Trophoblast cell (in vitro differentiated cells and primary cell): Measurements from ENCODE around the gene ORMDL2.

Experiments
- DNase-seq, 2 donors: peaks; one replicate each; pipeline ENCODE4 v3.0.0-alpha.2; 2016
- H2AFZ ChIP-seq: 2 replicates; pipeline ENCODE4 v1.6.1; 2013; ENCODE audit warnings: low read length, moderate library complexity, mild to moderate bottlenecking; ENCODE audit not compliant: insufficient read depth, poor library complexity
- H2AK5ac ChIP-seq: 2 replicates; pipeline ENCODE4 v1.6.1; 2013; ENCODE audit warnings: mild to moderate bottlenecking, low read length
- H2BK120ac ChIP-seq: 2 replicates; pipeline ENCODE4 v1.6.1; 2013; ENCODE audit warnings: low read length, mild to moderate bottlenecking, moderate library complexity; ENCODE audit not compliant: insufficient read depth, poor library complexity
- H2BK12ac ChIP-seq: 2 replicates; pipeline ENCODE4 v1.6.1; 2013; ENCODE audit warnings: mild to moderate bottlenecking, low read length, moderate library complexity
- H2BK5ac ChIP-seq: 2 replicates; pipeline ENCODE4 v1.6.1; 2013; ENCODE audit warnings: low read length, low read depth, moderate library complexity, mild to moderate bottlenecking; ENCODE audit not compliant: poor library complexity
- H3K14ac ChIP-seq: 2 replicates; pipeline ENCODE4 v1.6.1; 2013; ENCODE audit warnings: mild to moderate bottlenecking, low read length
- H3K18ac ChIP-seq: 2 replicates; pipeline ENCODE4 v1.6.1; 2013; ENCODE audit warnings: mild to moderate bottlenecking, low read length
- H3K23ac ChIP-seq: 2 replicates; pipeline ENCODE4 v1.6.1; 2013; ENCODE audit warnings: low read length
- H3K27ac ChIP-seq: 2 replicates; pipeline ENCODE4 v1.5.1; 2013; ENCODE audit warnings: low read depth, mild to moderate bottlenecking, inconsistent platforms, low read length, moderate library complexity
- H3K27me3 ChIP-seq: 2 replicates; pipeline ENCODE4 v1.6.1; 2013; ENCODE audit warnings: inconsistent platforms, mild to moderate bottlenecking, low read length, moderate library complexity; ENCODE audit not compliant: insufficient read depth
- H3K36me3 ChIP-seq, 2 experiments: 1 replicate in 1 of 2; 2 replicates in 1 of 2; pipeline ENCODE4 v1.6.1; 2013; ENCODE audit warnings: low read length in 2 of 2, mild to moderate bottlenecking in 2 of 2, moderate library complexity in 1 of 2; ENCODE audit not compliant: insufficient read depth in 2 of 2, control insufficient read depth in 1 of 2
- H3K4ac ChIP-seq: 2 replicates; pipeline ENCODE4 v1.6.1; 2013; ENCODE audit warnings: low read depth, mild to moderate bottlenecking, low read length, moderate library complexity
- H3K4me1 ChIP-seq, 2 experiments: 1 replicate in 1 of 2; 2 replicates in 1 of 2; pipeline ENCODE4 v1.6.1; 2013; ENCODE audit warnings: low read length in 2 of 2, mild to moderate bottlenecking in 2 of 2, moderate library complexity in 1 of 2; ENCODE audit not compliant: insufficient read depth in 2 of 2, control insufficient read depth in 1 of 2
- H3K4me2 ChIP-seq: 2 replicates; pipeline ENCODE4 v1.6.1; 2013; ENCODE audit warnings: inconsistent platforms, mild to moderate bottlenecking, low read length, moderate library complexity
- H3K4me3 ChIP-seq: 2 replicates; pipeline ENCODE4 v1.5.1; 2013; ENCODE audit warnings: mild to moderate bottlenecking, low read depth, low read length, inconsistent platforms
- H3K79me1 ChIP-seq: one replicate; pipeline ENCODE4 v1.6.1; 2013; ENCODE audit warnings: low read length
- H3K79me2 ChIP-seq: 2 replicates; pipeline ENCODE4 v1.6.1; 2013; ENCODE audit warnings: low read length, mild to moderate bottlenecking; ENCODE audit not compliant: control insufficient read depth, insufficient read depth, poor library complexity
- H3K9ac ChIP-seq: 2 replicates; pipeline ENCODE4 v1.6.1; 2013; ENCODE audit warnings: mild to moderate bottlenecking, low read length
- H3K9me3 ChIP-seq: 2 replicates; pipeline ENCODE4 v1.6.1; 2013; ENCODE audit warnings: low read depth, mild to moderate bottlenecking, control low read depth, inconsistent platforms, low read length; ENCODE audit not compliant: insufficient read depth
- H4K12ac ChIP-seq: 2 replicates; pipeline ENCODE4 v1.6.1; 2013; ENCODE audit warnings: low read depth, mild to moderate bottlenecking, low read length, moderate library complexity
- H4K8ac ChIP-seq: 2 replicates; pipeline ENCODE4 v1.6.1; 2013; ENCODE audit warnings: low read depth, mild to moderate bottlenecking, low read length, moderate library complexity
- H4K91ac ChIP-seq: one replicate; pipeline ENCODE4 v1.6.1; 2013; ENCODE audit warnings: low read depth, mild to moderate bottlenecking, low read length, moderate library complexity
- WGBS: extraction: QIAGEN DNeasy Blood & Tissue Kit; methylation state at CpG from one replicate; pipeline ENCODE4 v1.1.7; 2013; ENCODE audit warnings: missing lambda C conversion rate; ENCODE audit not compliant: insufficient read length, insufficient coverage; ENCODE audit errors: extremely low coverage; 5-methylcytosine and 5-hydroxymethylcytosine counted together

ORMDL2 gene

DNA sequence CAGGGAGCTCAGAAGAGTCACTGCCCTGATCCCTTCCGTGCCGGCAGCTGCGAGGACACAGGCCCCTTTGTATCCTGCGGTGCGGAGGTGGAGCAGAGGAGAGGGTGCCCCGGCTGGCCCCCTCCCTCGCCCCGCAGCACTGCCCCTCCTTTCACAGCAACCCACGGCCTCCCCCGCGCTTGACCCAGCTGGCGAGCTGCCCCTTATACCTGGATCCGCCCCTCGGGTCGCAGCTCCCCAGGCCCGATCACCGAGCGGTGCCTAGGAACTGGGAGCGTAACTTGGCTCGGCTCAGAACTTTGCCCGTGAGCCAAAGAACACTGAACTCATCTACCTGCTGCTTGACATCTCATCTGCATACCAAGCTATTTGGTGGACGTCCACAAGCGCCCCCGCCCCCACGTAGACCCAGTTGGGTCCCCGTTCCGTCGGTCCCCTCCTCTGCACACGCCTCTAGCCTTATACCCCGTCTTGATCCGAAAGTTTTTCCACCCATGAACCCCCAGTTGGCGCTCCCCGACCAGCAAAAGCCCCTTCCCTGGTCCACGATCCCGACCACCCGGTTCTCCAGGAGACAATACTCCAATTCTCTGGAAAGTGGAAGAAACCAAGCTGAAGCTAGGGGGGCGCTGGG, 12.2 kb downstream of the ORMDL2 start:
- peak overlapping the region; percentile 43 for H4K12ac ChIP-seq
- H4K91ac ChIP-seq, result peak overlapping the region; percentile 80
- H2AFZ ChIP-seq, result peak overlapping the region; percentile 48
- H3K36me3 ChIP-seq, result peaks cover 8 to 9% of the 10 kb centered on the region in 2 experiments
- peak overlapping the region; percentile 7 for H3K18ac ChIP-seq
- H3K23ac ChIP-seq, result no peak overlapping the region
- H2BK120ac ChIP-seq, result peak overlapping the region; percentile 41
- peak overlapping the region; percentile 49 for H2BK5ac ChIP-seq
- peak in 1 of 2 donors; percentile 48 for DNase-seq
- H3K9ac ChIP-seq, result peak overlapping the region; percentile 74
- H3K4me3 ChIP-seq, result peak overlapping the region; percentile 77
- no peaks in the 10 kb centered on the region for H3K27me3 ChIP-seq
- H4K8ac ChIP-seq, result peak overlapping the region; percentile 30
- H3K4ac ChIP-seq, result peak overlapping the region; percentile 57
- H2BK12ac ChIP-seq, result no peak overlapping the region
- H3K4me1 ChIP-seq, result peaks cover 15 to 19% of the 10 kb centered on the region in 2 experiments
- H3K14ac ChIP-seq, result peak overlapping the region; percentile 82
- peak overlapping the region; percentile 58 for H3K27ac ChIP-seq
- peaks cover 15% of the 10 kb centered on the region for H3K79me1 ChIP-seq
- no peaks in the 10 kb centered on the region for H3K9me3 ChIP-seq
- H2AK5ac ChIP-seq, result peak overlapping the region; percentile 16
- no CpG with 5 or more reads among the region's 37 CpGs for WGBS
- H3K79me2 ChIP-seq, result peaks cover 9% of the 10 kb centered on the region
- peak overlapping the region; percentile 88 for H3K4me2 ChIP-seq

DNA sequence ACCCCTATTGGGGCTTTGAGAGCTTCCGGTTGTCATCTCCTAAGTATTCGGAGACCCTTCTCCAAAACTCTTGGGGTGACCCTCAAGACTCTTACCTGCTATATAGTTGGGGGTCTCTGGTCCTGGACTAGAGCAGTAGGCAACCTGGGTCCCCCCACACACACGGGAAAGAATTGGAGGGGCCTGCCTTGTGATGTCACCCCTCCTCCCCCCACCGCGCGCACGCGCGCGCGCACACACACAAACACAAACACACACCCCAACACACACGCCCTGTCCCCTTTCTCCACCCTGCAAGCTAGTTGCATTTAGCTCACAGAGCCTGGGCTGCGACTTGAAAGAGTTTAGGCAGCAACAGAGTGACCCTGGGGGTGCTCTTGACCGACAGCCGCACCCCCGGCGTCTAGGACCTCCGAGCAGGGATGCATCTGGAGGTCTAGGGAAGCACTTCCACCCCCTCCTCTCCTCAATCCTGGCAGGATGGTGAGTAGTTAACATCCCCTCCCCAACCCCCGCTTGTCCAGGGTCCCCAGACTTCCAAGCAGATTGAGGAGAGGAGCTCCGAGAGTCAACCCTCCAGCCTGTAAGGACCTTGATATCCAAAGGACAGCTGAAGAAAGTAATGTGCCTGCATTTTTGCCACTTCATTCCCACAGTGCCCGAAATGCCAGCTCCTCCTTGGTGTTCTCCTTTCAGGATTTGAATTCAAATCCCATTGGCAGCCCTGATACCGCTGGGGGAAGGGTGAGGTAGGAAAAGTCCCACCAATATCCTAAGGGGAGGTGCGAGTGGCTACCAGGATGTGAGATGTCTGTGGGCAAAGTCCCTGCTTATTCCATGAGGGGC, 13.0 kb downstream of the ORMDL2 start:
- DNase-seq, result no peak

DNA sequence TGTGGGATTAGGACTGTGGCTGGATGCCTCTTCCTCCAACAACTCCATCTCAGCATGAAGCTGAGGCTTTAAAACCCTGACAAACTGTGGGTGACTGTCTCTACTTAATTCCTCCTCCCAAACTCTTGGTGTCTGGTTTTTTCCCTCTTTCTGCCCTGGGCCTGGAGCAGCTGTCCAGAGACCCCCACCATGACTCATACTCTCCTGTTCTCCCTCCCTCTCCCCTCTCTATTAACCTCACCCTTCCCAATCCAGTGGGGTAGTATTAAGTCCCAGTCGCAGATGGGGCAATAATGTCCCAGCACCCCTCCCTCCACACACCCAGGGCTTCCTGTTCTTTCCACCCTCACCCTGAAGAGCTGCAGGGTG, 13.6 kb downstream of the ORMDL2 start:
- H3K4me2 ChIP-seq, result peak overlapping the region; percentile 88
- DNase-seq, result no peak
- H4K91ac ChIP-seq, result peak overlapping the region; percentile 80
- H4K12ac ChIP-seq, result peak overlapping the region; percentile 34
- H3K14ac ChIP-seq, result no peak overlapping the region
- no CpG with 5 or more reads among the region's 1 CpG for WGBS
- H2AK5ac ChIP-seq, result no peak overlapping the region
- H4K8ac ChIP-seq, result no peak overlapping the region
- H3K27ac ChIP-seq, result no peak overlapping the region
- H3K79me2 ChIP-seq, result peaks cover 9% of the 10 kb centered on the region
- no peak overlapping the region for H2BK120ac ChIP-seq
- peaks cover 8 to 9% of the 10 kb centered on the region in 2 experiments for H3K36me3 ChIP-seq
- H3K4me1 ChIP-seq, result peaks cover 15 to 17% of the 10 kb centered on the region in 2 experiments
- H3K4ac ChIP-seq, result peak overlapping the region; percentile 25
- no peak overlapping the region for H2BK5ac ChIP-seq
- no peak overlapping the region for H2BK12ac ChIP-seq
- H2AFZ ChIP-seq, result no peak overlapping the region
- no peak overlapping the region for H3K23ac ChIP-seq
- no peak overlapping the region for H3K9ac ChIP-seq
- no peaks in the 10 kb centered on the region for H3K9me3 ChIP-seq
- H3K18ac ChIP-seq, result no peak overlapping the region
- no peaks in the 10 kb centered on the region for H3K27me3 ChIP-seq
- H3K79me1 ChIP-seq, result peaks cover 15% of the 10 kb centered on the region
- peak overlapping the region; percentile 11 for H3K4me3 ChIP-seq

More for the DNA sequence above, 13.0 kb downstream of the ORMDL2 start:
- Histone ChIP-seq H3K4me2 (peak overlapping the region; percentile 88), H3K14ac (peak overlapping the region; percentile 82), H3K36me3 (peaks cover 8 to 9% of the 10 kb centered on the region in 2 experiments), H2BK120ac (peak overlapping the region; percentile 41), H4K8ac (peak overlapping the region; percentile 80), H3K27ac (peak overlapping the region; percentile 58), H3K18ac (peak overlapping the region; percentile 7), H2BK12ac (no peak overlapping the region), H4K12ac (peak overlapping the region; percentile 34), H3K4me1 (peaks cover 15 to 19% of the 10 kb centered on the region in 2 experiments), H3K27me3 (no peaks in the 10 kb centered on the region), H3K79me2 (peaks cover 9% of the 10 kb centered on the region), H3K4me3 (peak overlapping the region; percentile 77), H2AK5ac (peak overlapping the region; percentile 49), H3K9me3 (no peaks in the 10 kb centered on the region), H2BK5ac (peak overlapping the region; percentile 49), H2AFZ (peak overlapping the region; percentile 59), H3K4ac (peak overlapping the region; percentile 25), H3K79me1 (peaks cover 15% of the 10 kb centered on the region), H4K91ac (peak overlapping the region; percentile 80), H3K9ac (peak overlapping the region; percentile 81), H3K23ac (no peak overlapping the region)
- WGBS, result no CpG with 5 or more reads among the region's 23 CpGs

DNA sequence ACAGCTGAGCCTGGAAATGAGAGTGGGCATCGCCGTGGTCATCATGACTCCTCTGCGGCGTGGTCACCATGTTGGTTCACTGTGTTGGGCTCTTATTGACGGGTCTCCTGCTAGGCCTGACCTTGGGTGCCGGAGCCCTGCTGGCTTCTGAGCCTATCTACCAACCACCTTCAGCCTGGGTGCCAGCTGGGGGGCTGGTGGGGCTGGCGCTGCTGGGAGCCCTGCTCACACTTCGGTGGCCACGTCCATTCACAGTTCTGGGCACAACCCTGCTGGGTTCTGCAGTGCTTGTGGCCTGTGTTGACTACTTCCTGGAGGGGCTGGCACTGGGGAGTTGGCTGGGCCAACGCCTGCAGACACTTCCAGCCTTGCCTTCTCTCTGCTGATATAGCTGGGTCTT, 15.2 kb downstream of the ORMDL2 start:
- no peak overlapping the region for H2BK5ac ChIP-seq
- no peak overlapping the region for H3K14ac ChIP-seq
- no peak overlapping the region for H3K4me2 ChIP-seq
- no peak overlapping the region for H4K91ac ChIP-seq
- no peaks in the 10 kb centered on the region for H3K27me3 ChIP-seq
- no peak overlapping the region for H3K9ac ChIP-seq
- H3K79me1 ChIP-seq, result peaks cover 15% of the 10 kb centered on the region
- DNase-seq, result no peak
- no peak overlapping the region for H3K4me3 ChIP-seq
- no peaks in the 10 kb centered on the region for H3K9me3 ChIP-seq
- H3K18ac ChIP-seq, result no peak overlapping the region
- no peak overlapping the region for H3K23ac ChIP-seq
- H3K27ac ChIP-seq, result no peak overlapping the region
- no peak overlapping the region for H2AFZ ChIP-seq
- peaks cover 13 to 15% of the 10 kb centered on the region in 2 experiments for H3K4me1 ChIP-seq
- H4K12ac ChIP-seq, result no peak overlapping the region
- peaks cover 0 to 2% of the 10 kb centered on the region in 2 experiments for H3K36me3 ChIP-seq
- no peak overlapping the region for H4K8ac ChIP-seq
- WGBS, result no CpG with 5 or more reads among the region's 10 CpGs
- no peak overlapping the region for H2BK120ac ChIP-seq
- H3K79me2 ChIP-seq, result peaks cover 7% of the 10 kb centered on the region
- H3K4ac ChIP-seq, result no peak overlapping the region
- no peak overlapping the region for H2AK5ac ChIP-seq
- H2BK12ac ChIP-seq, result no peak overlapping the region
